Mucosa of rectum (tissue), 2 donors: ENCODE measurements around the gene RRAS.

Experiments used
- H3K27ac ChIP-seq, 2 donors: one replicate each; pipeline ENCODE4 v1.7.0; 2013; ENCODE audit warnings: inconsistent platforms in 2 of 2, low read depth in 2 of 2, low read length in 2 of 2
- H3K27me3 ChIP-seq, 2 donors: one replicate each; pipeline ENCODE4 v1.7.0; 2013; ENCODE audit warnings: low read length in 2 of 2; ENCODE audit not compliant: control insufficient read depth in 2 of 2, insufficient read depth in 2 of 2
- H3K36me3 ChIP-seq, 2 donors: one replicate each; pipeline ENCODE4 v1.7.0; 2013; ENCODE audit warnings: low read length in 2 of 2; ENCODE audit not compliant: control insufficient read depth in 2 of 2, insufficient read depth in 2 of 2
- H3K4me1 ChIP-seq, 2 donors: one replicate each; pipeline ENCODE4 v1.7.0; 2013; ENCODE audit warnings: low read length in 2 of 2, mild to moderate bottlenecking in 1 of 2; ENCODE audit not compliant: control insufficient read depth in 2 of 2, insufficient read depth in 2 of 2
- H3K4me3 ChIP-seq, 2 donors: one replicate each; pipeline ENCODE4 v1.7.0; 2013; ENCODE audit warnings: low read length in 2 of 2
- H3K9ac ChIP-seq, 2 donors: one replicate each; pipeline ENCODE4 v1.7.0; 2013; ENCODE audit warnings: low read length in 2 of 2, low read depth in 1 of 2, mild to moderate bottlenecking in 1 of 2
- H3K9me3 ChIP-seq, 2 donors: one replicate each; pipeline ENCODE4 v1.7.0; 2013; ENCODE audit warnings: low read length in 2 of 2; ENCODE audit not compliant: control insufficient read depth in 2 of 2
- donor health status: healthy.
- donor health status: Normal muscosa, but diverticular disease.

The RRAS gene

DNA sequence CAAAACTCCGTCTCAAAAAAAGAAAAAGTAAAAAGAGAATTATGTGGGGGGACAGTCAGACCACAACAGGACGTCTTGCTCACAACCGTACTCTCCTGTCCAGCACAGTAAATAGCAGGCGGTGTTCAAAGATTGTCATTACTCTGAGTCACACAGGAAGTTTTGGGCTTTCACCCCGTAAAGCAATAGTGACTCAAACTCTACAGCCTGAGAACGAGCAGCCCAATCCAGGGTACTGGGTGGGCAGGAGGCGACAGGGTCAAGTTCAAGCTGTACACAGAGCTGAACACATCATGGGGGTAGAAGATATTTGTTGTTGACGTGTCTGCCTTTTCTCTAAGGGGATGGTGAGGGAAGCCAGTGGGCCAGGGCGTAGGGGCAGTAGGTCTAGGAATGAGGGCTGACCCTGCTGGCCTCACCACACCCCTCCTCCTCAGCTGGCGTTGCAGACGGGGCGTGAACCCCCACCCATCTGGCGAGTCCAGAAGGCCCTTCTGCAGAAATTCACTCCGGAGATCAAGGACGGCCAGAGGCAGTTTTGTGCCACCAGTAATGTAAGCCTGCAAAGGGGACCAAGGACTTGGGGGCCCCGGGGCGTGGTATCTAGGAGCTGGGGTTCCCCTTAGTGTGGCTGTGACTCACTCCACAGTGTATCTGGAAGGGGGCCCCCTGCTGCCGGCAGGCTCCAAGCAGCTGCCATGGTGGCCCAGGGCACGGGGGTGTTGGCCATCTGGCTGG is 25.7 kb downstream of the RRAS start:
- Histone ChIP-seq H3K4me3 (no peak overlapping the region), H3K27me3 (no peaks in the 10 kb centered on the region), H3K9ac (no peak overlapping the region), H3K27ac (peak overlapping the region in 1 of 2 donors; percentile 1), H3K9me3 (no peaks in the 10 kb centered on the region), H3K4me1 (peaks cover 0 to 7% of the 10 kb centered on the region in 2 donors), H3K36me3 (peaks cover 42 to 50% of the 10 kb centered on the region in 2 donors)

DNA sequence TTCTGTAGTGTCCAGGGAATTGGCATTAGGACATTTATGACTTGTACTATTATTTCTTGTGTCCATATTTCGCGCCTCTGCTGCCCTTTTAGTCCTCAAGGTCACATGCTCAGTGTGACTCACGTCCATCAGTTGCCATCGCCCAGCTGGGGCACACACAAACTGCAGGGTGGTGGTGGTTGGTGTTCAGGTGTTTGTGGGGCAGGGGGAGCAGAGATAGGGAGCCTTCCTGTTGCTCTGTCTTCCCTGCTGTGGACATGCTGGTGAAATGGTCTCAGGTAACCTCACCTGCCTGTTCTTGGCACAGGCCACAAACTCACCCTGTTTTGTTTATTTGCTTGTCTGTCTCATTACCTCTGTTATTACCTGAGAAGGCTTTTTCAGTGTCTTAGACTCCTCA is 26.6 kb downstream of the RRAS start:
- Histone ChIP-seq H3K9ac (no peak overlapping the region), H3K4me3 (no peak overlapping the region), H3K27ac (peak overlapping the region in 1 of 2 donors; percentile 33), H3K4me1 (peaks cover 0 to 7% of the 10 kb centered on the region in 2 donors), H3K27me3 (no peaks in the 10 kb centered on the region), H3K9me3 (no peaks in the 10 kb centered on the region), H3K36me3 (peaks cover 36 to 51% of the 10 kb centered on the region in 2 donors)

DNA sequence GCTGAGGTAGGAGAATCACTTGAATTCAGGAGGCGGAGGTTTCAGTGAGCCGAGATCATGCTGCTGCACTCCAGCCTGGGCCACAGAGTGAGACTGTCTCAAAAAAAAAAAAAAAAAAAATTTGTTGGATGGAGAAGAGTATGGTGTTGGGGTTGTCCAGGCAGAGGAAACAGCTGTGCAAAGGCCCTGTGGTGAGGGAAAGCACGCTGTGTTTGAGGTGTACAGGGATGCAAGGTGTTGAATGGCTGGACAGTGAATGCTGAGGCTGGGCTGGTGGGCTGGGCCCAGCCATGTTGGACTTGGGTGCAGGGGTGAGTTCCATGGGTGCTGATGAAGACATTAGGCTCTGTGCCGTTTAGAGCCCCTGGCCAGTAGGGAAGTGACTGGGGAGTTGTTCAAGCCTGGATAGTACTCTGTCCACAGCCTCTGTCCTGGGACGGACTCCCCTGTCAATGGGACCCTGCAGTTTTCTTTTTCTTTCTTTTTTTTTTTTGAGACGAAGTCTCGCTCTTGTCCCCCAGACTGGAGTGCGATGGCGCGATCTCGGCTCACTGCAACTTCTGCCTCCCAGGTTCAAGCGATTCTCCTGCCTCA is 30.3 kb downstream of the RRAS start:
- H3K27me3 ChIP-seq, result no peaks in the 10 kb centered on the region
- no peaks in the 10 kb centered on the region for H3K9me3 ChIP-seq
- no peak overlapping the region for H3K27ac ChIP-seq
- peaks cover 18 to 47% of the 10 kb centered on the region in 2 donors for H3K36me3 ChIP-seq
- H3K9ac ChIP-seq, result no peak overlapping the region
- H3K4me1 ChIP-seq, result peaks cover 0 to 7% of the 10 kb centered on the region in 2 donors
- H3K4me3 ChIP-seq, result no peak overlapping the region

GRCh38 chr19:49605605-49606004 is 34.3 kb downstream of the RRAS start:
- no peak overlapping the region for H3K4me3 ChIP-seq
- no peaks in the 10 kb centered on the region for H3K4me1 ChIP-seq
- H3K27me3 ChIP-seq, result no peaks in the 10 kb centered on the region
- peaks cover 29 to 56% of the 10 kb centered on the region in 2 donors for H3K36me3 ChIP-seq
- H3K9me3 ChIP-seq, result no peaks in the 10 kb centered on the region
- no peak overlapping the region for H3K9ac ChIP-seq
- no peak overlapping the region for H3K27ac ChIP-seq

- Histone ChIP-seq H3K9ac (no peak overlapping the region), H3K27me3 (no peaks in the 10 kb centered on the region), H3K4me3 (no peak overlapping the region), H3K4me1 (no peaks in the 10 kb centered on the region), H3K9me3 (no peaks in the 10 kb centered on the region), H3K36me3 (peaks cover 43 to 57% of the 10 kb centered on the region in 2 donors), H3K27ac (no peak overlapping the region)
Measured at GRCh38 chr19:49602806-49603205, 37.1 kb downstream of the RRAS start.

DNA sequence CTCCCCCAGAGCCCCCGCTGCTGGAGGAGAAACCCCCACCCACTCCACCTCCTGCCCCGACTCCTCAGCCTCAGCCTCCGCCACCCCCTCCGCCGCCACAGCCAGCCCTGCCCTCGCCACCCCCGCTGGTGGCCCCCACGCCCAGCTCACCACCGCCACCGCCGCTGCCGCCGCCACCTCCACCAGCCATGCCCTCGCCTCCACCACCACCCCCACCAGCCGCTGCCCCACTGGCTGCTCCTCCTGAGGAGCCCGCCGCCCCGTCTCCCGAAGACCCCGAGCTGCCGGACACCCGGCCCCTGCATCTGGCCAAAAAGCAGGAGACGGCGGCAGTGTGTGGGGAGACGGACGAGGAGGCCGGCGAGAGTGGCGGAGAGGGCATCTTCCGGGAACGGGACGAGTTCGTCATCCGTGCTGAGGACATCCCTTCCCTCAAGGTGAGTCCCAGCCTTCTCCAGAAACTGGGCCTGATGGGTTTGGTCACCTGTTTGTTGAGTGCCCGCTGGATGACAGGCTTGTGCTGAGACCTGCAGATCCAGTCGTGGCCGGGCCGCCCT is 38.4 kb downstream of the RRAS start:
- no peak overlapping the region for H3K9ac ChIP-seq
- no peak overlapping the region for H3K27ac ChIP-seq
- H3K36me3 ChIP-seq, result peaks cover 48 to 51% of the 10 kb centered on the region in 2 donors
- H3K4me3 ChIP-seq, result no peak overlapping the region
- no peaks in the 10 kb centered on the region for H3K4me1 ChIP-seq
- no peaks in the 10 kb centered on the region for H3K27me3 ChIP-seq
- H3K9me3 ChIP-seq, result no peaks in the 10 kb centered on the region

DNA sequence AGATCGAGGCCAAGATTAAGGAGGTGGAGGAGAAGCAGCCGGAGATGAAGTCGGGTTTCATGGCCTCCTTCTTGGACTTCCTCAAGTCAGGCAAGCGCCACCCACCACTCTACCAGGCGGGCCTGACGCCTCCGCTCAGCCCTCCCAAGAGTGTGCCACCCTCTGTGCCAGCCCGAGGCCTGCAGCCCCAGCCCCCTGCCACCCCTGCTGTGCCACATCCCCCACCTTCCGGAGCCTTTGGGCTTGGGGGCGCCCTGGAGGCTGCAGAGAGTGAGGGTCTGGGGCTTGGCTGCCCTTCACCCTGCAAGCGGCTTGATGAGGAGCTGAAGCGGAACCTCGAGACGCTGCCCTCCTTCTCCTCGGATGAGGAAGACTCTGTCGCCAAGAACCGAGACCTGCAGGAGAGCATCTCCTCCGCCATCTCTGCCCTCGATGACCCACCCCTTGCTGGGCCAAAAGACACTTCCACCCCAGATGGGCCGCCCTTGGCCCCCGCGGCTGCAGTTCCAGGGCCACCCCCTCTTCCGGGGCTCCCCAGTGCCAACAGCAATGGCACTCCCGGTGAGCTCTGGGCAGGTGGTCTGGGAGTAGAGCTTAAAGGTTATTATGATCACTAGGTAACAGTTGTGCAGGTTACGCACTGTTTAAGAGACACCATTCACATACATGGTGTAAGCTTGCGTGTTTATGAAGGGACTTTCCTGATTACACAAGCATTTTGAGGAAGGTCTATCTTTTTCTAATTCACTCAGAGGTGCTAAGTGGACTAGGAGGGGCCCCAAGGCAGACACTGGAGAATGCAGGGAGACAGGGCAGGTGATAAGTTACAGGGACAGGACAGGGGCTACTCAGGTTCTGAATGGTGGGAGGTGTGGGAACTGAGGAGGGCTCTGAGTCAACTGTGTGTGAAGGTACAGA is 40.3 kb downstream of the RRAS start:
- H3K4me3 ChIP-seq, result no peak overlapping the region
- peaks cover 44 to 47% of the 10 kb centered on the region in 2 donors for H3K36me3 ChIP-seq
- H3K9me3 ChIP-seq, result no peaks in the 10 kb centered on the region
- H3K9ac ChIP-seq, result no peak overlapping the region
- no peaks in the 10 kb centered on the region for H3K27me3 ChIP-seq
- H3K4me1 ChIP-seq, result no peaks in the 10 kb centered on the region
- no peak overlapping the region for H3K27ac ChIP-seq

GRCh38 chr19:49597703-49597974 is 42.3 kb downstream of the RRAS start:
- Histone ChIP-seq H3K4me1 (peaks cover 5 to 12% of the 10 kb centered on the region in 2 donors), H3K4me3 (no peak overlapping the region), H3K27me3 (no peaks in the 10 kb centered on the region), H3K36me3 (peaks cover 37 to 45% of the 10 kb centered on the region in 2 donors), H3K9ac (no peak overlapping the region), H3K27ac (no peak overlapping the region), H3K9me3 (no peaks in the 10 kb centered on the region)

DNA sequence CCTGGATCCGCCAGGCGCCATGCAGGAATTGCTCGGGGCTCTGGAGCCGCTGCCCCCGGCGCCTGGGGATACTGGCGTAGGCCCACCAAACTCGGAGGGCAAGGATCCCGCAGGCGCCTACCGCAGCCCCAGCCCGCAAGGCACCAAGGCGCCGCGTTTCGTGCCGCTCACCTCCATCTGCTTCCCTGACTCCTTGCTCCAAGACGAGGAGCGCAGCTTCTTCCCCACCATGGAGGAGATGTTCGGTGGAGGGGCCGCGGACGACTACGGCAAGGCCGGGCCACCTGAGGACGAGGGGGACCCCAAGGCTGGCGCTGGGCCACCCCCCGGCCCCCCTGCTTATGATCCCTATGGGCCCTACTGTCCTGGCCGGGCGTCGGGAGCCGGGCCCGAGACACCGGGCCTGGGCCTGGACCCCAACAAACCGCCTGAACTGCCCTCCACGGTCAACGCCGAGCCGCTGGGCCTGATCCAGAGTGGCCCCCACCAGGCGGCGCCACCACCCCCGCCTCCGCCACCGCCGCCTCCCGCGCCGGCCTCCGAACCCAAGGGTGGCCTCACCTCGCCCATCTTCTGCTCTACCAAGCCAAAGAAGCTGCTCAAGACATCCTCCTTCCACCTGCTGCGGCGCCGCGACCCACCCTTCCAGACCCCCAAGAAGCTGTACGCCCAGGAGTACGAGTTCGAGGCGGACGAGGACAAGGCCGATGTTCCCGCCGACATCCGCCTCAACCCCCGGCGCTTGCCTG is 42.8 kb downstream of the RRAS start:
- H3K4me3 ChIP-seq, result no peak overlapping the region
- no peak overlapping the region for H3K9ac ChIP-seq
- H3K4me1 ChIP-seq, result peaks cover 9 to 17% of the 10 kb centered on the region in 2 donors
- H3K9me3 ChIP-seq, result no peaks in the 10 kb centered on the region
- H3K27ac ChIP-seq, result no peak overlapping the region
- H3K27me3 ChIP-seq, result no peaks in the 10 kb centered on the region
- H3K36me3 ChIP-seq, result peaks cover 33 to 39% of the 10 kb centered on the region in 2 donors
